ENCODE data around the gene RAB31.

GRCh38 chr18:9829397-9829712 is 121.3 kb downstream of the RAB31 start:
- TF ChIP-seq REST (IDR thresholded peaks at IDR 0.05; ENCODE audit: insufficient read depth in 1 of 2, low read depth in 2 of 2, low read length in 1 of 2) (no peak), POLR2AphosphoS5 (IDR thresholded peaks at IDR 0.05; ENCODE audit: low read depth, low read length) (no peak), CTCF (IDR thresholded peaks at IDR 0.05) (no peak), TCF7L2 (IDR thresholded peaks at IDR 0.05; ENCODE audit: low read depth, low read length) (no peak)
